Measurements from ENCODE around the gene GMPS.

DNA sequence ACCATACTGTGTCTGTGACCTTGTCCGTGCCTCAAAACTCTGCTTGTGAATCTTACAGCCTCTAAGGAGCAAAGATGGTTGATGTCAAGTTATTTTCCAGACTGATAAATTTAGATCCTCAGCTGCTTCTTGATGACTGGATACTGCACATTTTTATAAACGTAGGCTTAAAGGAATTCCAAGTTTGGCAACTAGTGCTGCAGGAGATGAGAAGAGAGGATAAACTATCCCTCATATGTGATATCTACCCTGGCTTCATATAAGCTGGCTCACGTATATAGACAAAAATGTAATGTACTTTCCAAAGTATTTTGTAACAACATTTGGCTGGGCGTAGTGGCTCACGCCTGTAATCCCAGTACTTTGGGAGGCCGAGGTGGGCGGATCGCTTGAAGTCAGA, 89.6 kb downstream of the GMPS start:
- TF ChIP-seq EP300 (IDR thresholded peaks at IDR 0.05; ENCODE audit: borderline replicate concordance) = no peak
- TF ChIP-seq, protein P1, sequence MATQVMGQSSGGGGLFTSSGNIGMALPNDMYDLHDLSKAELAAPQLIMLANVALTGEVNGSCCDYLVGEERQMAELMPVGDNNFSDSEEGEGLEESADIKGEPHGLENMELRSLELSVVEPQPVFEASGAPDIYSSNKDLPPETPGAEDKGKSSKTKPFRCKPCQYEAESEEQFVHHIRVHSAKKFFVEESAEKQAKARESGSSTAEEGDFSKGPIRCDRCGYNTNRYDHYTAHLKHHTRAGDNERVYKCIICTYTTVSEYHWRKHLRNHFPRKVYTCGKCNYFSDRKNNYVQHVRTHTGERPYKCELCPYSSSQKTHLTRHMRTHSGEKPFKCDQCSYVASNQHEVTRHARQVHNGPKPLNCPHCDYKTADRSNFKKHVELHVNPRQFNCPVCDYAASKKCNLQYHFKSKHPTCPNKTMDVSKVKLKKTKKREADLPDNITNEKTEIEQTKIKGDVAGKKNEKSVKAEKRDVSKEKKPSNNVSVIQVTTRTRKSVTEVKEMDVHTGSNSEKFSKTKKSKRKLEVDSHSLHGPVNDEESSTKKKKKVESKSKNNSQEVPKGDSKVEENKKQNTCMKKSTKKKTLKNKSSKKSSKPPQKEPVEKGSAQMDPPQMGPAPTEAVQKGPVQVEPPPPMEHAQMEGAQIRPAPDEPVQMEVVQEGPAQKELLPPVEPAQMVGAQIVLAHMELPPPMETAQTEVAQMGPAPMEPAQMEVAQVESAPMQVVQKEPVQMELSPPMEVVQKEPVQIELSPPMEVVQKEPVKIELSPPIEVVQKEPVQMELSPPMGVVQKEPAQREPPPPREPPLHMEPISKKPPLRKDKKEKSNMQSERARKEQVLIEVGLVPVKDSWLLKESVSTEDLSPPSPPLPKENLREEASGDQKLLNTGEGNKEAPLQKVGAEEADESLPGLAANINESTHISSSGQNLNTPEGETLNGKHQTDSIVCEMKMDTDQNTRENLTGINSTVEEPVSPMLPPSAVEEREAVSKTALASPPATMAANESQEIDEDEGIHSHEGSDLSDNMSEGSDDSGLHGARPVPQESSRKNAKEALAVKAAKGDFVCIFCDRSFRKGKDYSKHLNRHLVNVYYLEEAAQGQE (IDR thresholded peaks at IDR 0.05; ENCODE audit: low read depth) = no peak
- TF ChIP-seq ZBTB7A (IDR thresholded peaks at IDR 0.05; ENCODE audit: low read depth) = no peak
- no peak for TF ChIP-seq FOXM1 (IDR thresholded peaks at IDR 0.05; ENCODE audit: borderline replicate concordance, low read depth)
- TF ChIP-seq, protein P2, sequence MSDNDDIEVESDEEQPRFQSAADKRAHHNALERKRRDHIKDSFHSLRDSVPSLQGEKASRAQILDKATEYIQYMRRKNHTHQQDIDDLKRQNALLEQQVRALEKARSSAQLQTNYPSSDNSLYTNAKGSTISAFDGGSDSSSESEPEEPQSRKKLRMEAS (IDR thresholded peaks at IDR 0.05) = no peak
- TF ChIP-seq RAD21 (IDR thresholded peaks at IDR 0.05; ENCODE audit: low read depth) = no peak

Measured in Ishikawa (cell line).